ENCODE measurements around the gene SELE.

SELE gene

GRCh38 chr1:169733924-169734323 is at the start of gene SELE:
Gene SELE, minus strand, starts transcription at chr1:169734079. Its CDS starts 467 bp downstream, at chr1:169733612.
- no peak for DNase-seq

- DNase-seq = no peak
Measured at GRCh38 chr1:169782596-169782995, 48.7 kb upstream of the SELE start.

- no peak for DNase-seq
Measured at GRCh38 chr1:169779970-169780369, 46.1 kb upstream of the SELE start.

GRCh38 chr1:169779150-169779549 is 45.3 kb upstream of the SELE start:
- DNase-seq = no peak

- no peak for DNase-seq
Measured at GRCh38 chr1:169776440-169776839, 42.6 kb upstream of the SELE start.

- DNase-seq = no peak
Measured at GRCh38 chr1:169768161-169768560, 34.3 kb upstream of the SELE start.

- DNase-seq = no peak
Measured at GRCh38 chr1:169765580-169766331, 31.9 kb upstream of the SELE start.

- DNase-seq = no peak
Measured at GRCh38 chr1:169764919-169765318, 31.0 kb upstream of the SELE start.

- no peak for DNase-seq
Measured at GRCh38 chr1:169762699-169763098, 28.8 kb upstream of the SELE start.

GRCh38 chr1:169759038-169759437 is 25.2 kb upstream of the SELE start:
- no peak for DNase-seq

GRCh38 chr1:169753549-169753948 is 19.7 kb upstream of the SELE start:
- DNase-seq = no peak

- no peak for DNase-seq
Measured at GRCh38 chr1:169750041-169750440, 16.2 kb upstream of the SELE start.

- DNase-seq = no peak
Measured at GRCh38 chr1:169746550-169746949, 12.7 kb upstream of the SELE start.

GRCh38 chr1:169745015-169745861 is 11.4 kb upstream of the SELE start:
- no peak for DNase-seq

- DNase-seq = no peak
Measured at GRCh38 chr1:169741666-169742394, 8.0 kb upstream of the SELE start.

GRCh38 chr1:169739980-169740379 is 6.1 kb upstream of the SELE start:
- no peak for DNase-seq

GRCh38 chr1:169731446-169731845 is 2.4 kb downstream of the SELE start:
- no peak for DNase-seq

GRCh38 chr1:169729991-169730390 is 3.9 kb downstream of the SELE start:
- DNase-seq = no peak

- DNase-seq = no peak
Measured at GRCh38 chr1:169727307-169727706, 6.6 kb downstream of the SELE start.

GRCh38 chr1:169726851-169727250 is 7.0 kb downstream of the SELE start:
- DNase-seq = no peak

- DNase-seq = no peak
Measured at GRCh38 chr1:169725930-169726329, 7.9 kb downstream of the SELE start.

- no peak for DNase-seq
Measured at GRCh38 chr1:169724168-169724567, 9.7 kb downstream of the SELE start.

- DNase-seq = no peak
Measured at GRCh38 chr1:169723763-169724162, 10.1 kb downstream of the SELE start.

- DNase-seq = no peak
Measured at GRCh38 chr1:169722779-169723178, 11.1 kb downstream of the SELE start.
